PFSK-1 (cell line): ENCODE data around the gene SELP.

Experiments
- FOXP2 ChIP-seq: optimal IDR thresholded peaks from 2 replicates; pipeline ENCODE3; 2011; ENCODE audit warnings: borderline replicate concordance, control low read depth, inconsistent platforms; ENCODE audit not compliant: insufficient read depth; ENCODE audit errors: extremely low read length, extremely low read depth
- POLR2AphosphoS5 ChIP-seq: IDR thresholded peaks from 2 replicates; pipeline ENCODE4 v1.6.1; 2012; ENCODE audit warnings: low read depth, mild to moderate bottlenecking, control low read depth, low read length, moderate library complexity
- REST ChIP-seq, 2 experiments: IDR thresholded peaks; 2 replicates each; pipeline versions ENCODE4 v1.6.1 to v1.8.0; 2011 to 2012; ENCODE audit warnings: low read depth in 2 of 2, low read length in 2 of 2, control low read depth in 1 of 2, inconsistent platforms in 1 of 2, mild to moderate bottlenecking in 1 of 2, moderate library complexity in 1 of 2; ENCODE audit not compliant: insufficient read depth in 1 of 2
- SIN3A ChIP-seq: IDR thresholded peaks from 2 replicates; pipeline ENCODE4 v1.6.1; 2012; ENCODE audit warnings: mild to moderate bottlenecking, low read length, moderate library complexity, borderline replicate concordance; ENCODE audit not compliant: insufficient read depth
- TAF1 ChIP-seq: IDR thresholded peaks from 2 replicates; pipeline ENCODE4 v1.6.1; 2012; ENCODE audit warnings: low read length, control low read depth, borderline replicate concordance; ENCODE audit not compliant: insufficient read depth

SELP gene

GRCh38 chr1:169634877-169635276 is 5.0 kb upstream of the SELP start:
- no peak for TF ChIP-seq TAF1
- no peak for TF ChIP-seq SIN3A
- TF ChIP-seq REST (IDR thresholded peaks at IDR 0.05; ENCODE audit: insufficient read depth in 1 of 2, low read depth in 2 of 2, low read length in 2 of 2) = no peak
- TF ChIP-seq POLR2AphosphoS5 = no peak
- no peak for TF ChIP-seq FOXP2

- no peak for TF ChIP-seq TAF1
- TF ChIP-seq SIN3A = no peak
- no peak for TF ChIP-seq REST (IDR thresholded peaks at IDR 0.05; ENCODE audit: insufficient read depth in 1 of 2, low read depth in 2 of 2, low read length in 2 of 2)
- no peak for TF ChIP-seq FOXP2
- TF ChIP-seq POLR2AphosphoS5 = no peak
Observed at GRCh38 chr1:169634145-169634544, 4.2 kb upstream of the SELP start.

- no peak for TF ChIP-seq FOXP2
- TF ChIP-seq SIN3A = no peak
- no peak for TF ChIP-seq TAF1
- no peak for TF ChIP-seq REST (IDR thresholded peaks at IDR 0.05; ENCODE audit: insufficient read depth in 1 of 2, low read depth in 2 of 2, low read length in 2 of 2)
- TF ChIP-seq POLR2AphosphoS5 = no peak
Observed at GRCh38 chr1:169631249-169631648, 1.3 kb upstream of the SELP start.

- TF ChIP-seq FOXP2 (no peak), TAF1 (no peak), SIN3A (no peak), REST (IDR thresholded peaks at IDR 0.05; ENCODE audit: insufficient read depth in 1 of 2, low read depth in 2 of 2, low read length in 2 of 2) (no peak), POLR2AphosphoS5 (no peak)
Observed at GRCh38 chr1:169624912-169625311, 5.0 kb downstream of the SELP start.

- no peak for TF ChIP-seq POLR2AphosphoS5
- no peak for TF ChIP-seq TAF1
- no peak for TF ChIP-seq SIN3A
- TF ChIP-seq FOXP2 = no peak
- no peak for TF ChIP-seq REST (IDR thresholded peaks at IDR 0.05; ENCODE audit: insufficient read depth in 1 of 2, low read depth in 2 of 2, low read length in 2 of 2)
Observed at GRCh38 chr1:169624122-169624521, 5.8 kb downstream of the SELP start.
